Right cardiac atrium (tissue), 5 donors: ENCODE measurements around the gene AFAP1. TPM values are rescaled to one million over a fixed set of nuclear protein-coding genes. Genes with fewer than 3 reads are reported as not detected.

Experiments used
- ATAC-seq, 2 donors: fragments of 200-7000 bp; cut with Tn5 transposase; one replicate each; pipeline versions ENCODE4 v1.8.0 to v1.9.1; 2020; ENCODE audit warnings: moderate library complexity in 2 of 2, mild to moderate bottlenecking in 1 of 2
- DNase-seq, 3 donors: peaks; one replicate each; pipeline ENCODE4 v3.0.0-alpha.2; 2020
- H3K27ac ChIP-seq: one replicate; pipeline ENCODE4 v1.5.1; 2013; ENCODE audit warnings: mild to moderate bottlenecking, low read length, control low read depth, moderate library complexity
- H3K27me3 ChIP-seq: one replicate; pipeline ENCODE4 v1.6.1; 2013; ENCODE audit not compliant: control insufficient read depth, insufficient read depth
- H3K4me1 ChIP-seq: one replicate; pipeline ENCODE4 v1.6.1; 2013; ENCODE audit warnings: low read length; ENCODE audit not compliant: control insufficient read depth, insufficient read depth
- H3K4me3 ChIP-seq: one replicate; pipeline ENCODE4 v1.5.1; 2013; ENCODE audit warnings: low read length, control low read depth
- H3K9me3 ChIP-seq: one replicate; pipeline ENCODE4 v1.6.1; 2013; ENCODE audit warnings: low read length; ENCODE audit not compliant: control insufficient read depth
- WGBS: extraction: QIAGEN DNeasy Blood & Tissue Kit; methylation state at CpG from one replicate; pipeline ENCODE4 v1.1.7; 2013; 5-methylcytosine and 5-hydroxymethylcytosine counted together
- intact Hi-C, 4 donors: fragments of 100-400 bp; cut with DNase I; formaldehyde crosslinking; loops; one replicate each; pipeline versions ENCODE4 v1.11.0 to v1.14.0; 2022 to 2023
- polyA plus RNA-seq: library from polyadenylated mRNA; stranded (reverse); fragments of 200-250 nt; gene quantifications from one replicate; pipeline ENCODE4 v1.2.3, GENCODE V29; 2013
- total RNA-seq, 4 donors: library from RNA; stranded (reverse); fragmentation: NEBNext Ultra II Directional; extraction: Animal tissue kit (Norgen Biotek cat#: 25700); gene quantifications; one replicate each; pipeline ENCODE4 v1.2.1, GENCODE V29; 2021
- donor health status: healthy with polysubstance abuse.
- donor health status: DM: no; HTN: yes; CAD: no.
- donor health status: DM: no; HTN: no; CAD: no.
- donor health status: DM: no; HTN: yes; CAD: no; lungs with severe emphysema.
- donor health status: DM: yes; HTN: yes; CAD: no.

Gene AFAP1
- total and polyA plus RNA-seq, 5 donors, result 7.8 to 43.6 (median 25.4) TPM

DNA sequence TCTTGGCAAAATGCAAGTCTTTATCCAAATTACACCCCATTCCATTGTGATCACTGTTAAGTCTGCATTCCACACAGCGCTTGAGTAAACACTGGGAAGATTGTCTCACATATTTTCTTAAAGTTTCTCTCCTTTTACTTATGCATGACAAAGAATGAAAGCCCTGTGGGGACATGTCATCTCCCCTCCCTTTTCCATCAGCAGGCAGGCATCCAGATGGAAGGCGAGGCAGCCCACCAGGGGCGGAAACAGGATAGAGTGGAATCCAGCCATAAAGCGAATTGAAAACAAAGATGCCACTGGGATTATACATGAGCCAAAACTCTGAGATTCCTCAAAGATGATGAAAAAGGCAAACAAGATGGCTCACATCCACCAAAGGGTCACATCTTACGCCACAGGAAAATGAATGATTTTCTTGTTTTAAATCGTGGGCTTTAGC, 78.2 kb downstream of the AFAP1 start:
- intact Hi-C loops, result loop anchor here in 1 of 4 donors (10.0 kb wide), 1 partner anchor 57 kb away; no protein-coding TSS in a partner anchor
- DNase-seq, result peak; percentile 50 to 72 (median 72)
- 43% methylated on average over 6 of the region's 6 CpGs for WGBS
- Histone ChIP-seq H3K9me3 (no peaks in the 10 kb centered on the region), H3K4me3 (no peak overlapping the region), H3K27me3 (no peaks in the 10 kb centered on the region), H3K4me1 (peaks cover 17% of the 10 kb centered on the region), H3K27ac (no peak overlapping the region)
- peak; percentile 59 to 64 for ATAC-seq

DNA sequence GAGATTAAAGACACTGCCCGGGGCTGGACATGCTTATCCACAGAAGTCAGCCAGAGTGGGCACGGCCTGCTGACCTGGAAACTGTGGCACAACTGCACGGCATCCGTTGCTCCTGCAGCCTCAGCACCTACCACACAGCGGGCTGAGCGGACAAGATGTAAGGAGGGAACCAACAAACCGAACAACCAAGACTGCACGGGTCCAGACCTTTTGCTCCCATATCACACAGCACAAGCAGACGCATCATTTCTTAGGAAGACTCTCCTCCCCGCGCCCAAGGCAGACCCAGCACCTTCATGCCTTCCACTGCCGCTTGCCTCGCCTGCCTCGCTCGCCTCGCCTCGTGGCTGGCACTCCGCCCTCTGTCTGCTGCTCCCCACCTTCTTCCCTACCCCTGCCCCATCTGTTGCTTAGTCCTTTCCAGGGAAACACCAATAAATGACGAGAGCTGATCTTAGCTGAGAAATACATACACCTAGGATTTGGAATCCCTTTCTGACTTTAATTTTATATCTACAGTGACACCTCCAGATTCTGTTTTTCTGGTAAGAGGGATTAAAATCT, 79.0 kb downstream of the AFAP1 start:
- intact Hi-C loops, result loop anchor here in 1 of 4 donors (10.0 kb wide), 1 partner anchor 56 kb away; no protein-coding TSS in a partner anchor
- no peak overlapping the region for H3K27ac ChIP-seq
- no peaks in the 10 kb centered on the region for H3K9me3 ChIP-seq
- DNase-seq, result no peak
- peaks cover 17% of the 10 kb centered on the region for H3K4me1 ChIP-seq
- H3K27me3 ChIP-seq, result no peaks in the 10 kb centered on the region
- no peak for ATAC-seq
- H3K4me3 ChIP-seq, result no peak overlapping the region
- WGBS, result 90% methylated on average over 19 of the region's 19 CpGs

DNA sequence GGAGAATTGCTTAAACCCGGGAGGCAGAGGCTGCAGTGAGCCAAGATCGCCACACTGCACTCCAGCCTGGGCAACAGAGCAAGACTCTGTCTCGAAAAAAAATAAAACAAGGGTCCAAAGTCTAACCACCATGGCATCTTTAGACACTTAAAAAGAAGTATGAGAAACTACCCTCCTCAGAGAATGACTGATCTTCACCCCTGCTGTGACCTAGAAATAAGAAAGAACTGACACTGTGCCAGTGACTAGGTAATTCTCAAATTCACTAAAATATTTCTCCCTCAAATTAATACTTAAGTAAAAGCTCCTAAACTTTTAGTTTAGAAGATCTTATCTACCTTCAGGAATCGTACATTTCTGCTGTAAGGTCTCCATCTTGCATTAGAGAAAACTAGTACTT, 80.3 kb downstream of the AFAP1 start:
- intact Hi-C loops, result no loop called here
- no peak overlapping the region for H3K4me3 ChIP-seq
- DNase-seq (no peak), ATAC-seq (no peak)
- H3K27me3 ChIP-seq, result no peaks in the 10 kb centered on the region
- H3K4me1 ChIP-seq, result peaks cover 18% of the 10 kb centered on the region
- WGBS, result 89% methylated on average over 4 of the region's 4 CpGs
- H3K27ac ChIP-seq, result no peak overlapping the region
- no peaks in the 10 kb centered on the region for H3K9me3 ChIP-seq

DNA sequence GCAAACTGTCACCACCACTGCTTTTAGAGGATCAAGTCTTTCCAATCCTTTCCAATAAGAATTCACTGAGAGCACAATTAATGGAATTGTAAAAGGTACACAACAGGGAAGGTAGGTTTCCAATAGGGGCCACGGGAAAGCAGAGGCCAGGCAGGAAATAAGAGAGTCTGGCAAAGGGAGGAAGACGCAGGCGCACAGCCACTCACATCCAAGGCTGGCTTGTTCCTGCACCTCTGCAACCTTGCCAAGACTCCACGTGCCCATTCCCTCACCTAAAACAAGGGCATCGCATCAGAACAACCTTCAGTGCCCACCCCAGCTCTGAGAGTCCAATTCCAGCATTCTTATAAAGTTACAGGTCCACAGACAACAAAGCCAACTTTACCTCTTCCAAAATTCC, 81.2 kb downstream of the AFAP1 start:
- no peak for DNase-seq
- Histone ChIP-seq H3K27me3 (no peaks in the 10 kb centered on the region), H3K4me1 (peaks cover 21% of the 10 kb centered on the region), H3K27ac (no peak overlapping the region), H3K4me3 (no peak overlapping the region), H3K9me3 (no peaks in the 10 kb centered on the region)
- intact Hi-C loops, result no loop called here
- WGBS, result 58% methylated on average over 5 of the region's 5 CpGs
- ATAC-seq, result no peak

DNA sequence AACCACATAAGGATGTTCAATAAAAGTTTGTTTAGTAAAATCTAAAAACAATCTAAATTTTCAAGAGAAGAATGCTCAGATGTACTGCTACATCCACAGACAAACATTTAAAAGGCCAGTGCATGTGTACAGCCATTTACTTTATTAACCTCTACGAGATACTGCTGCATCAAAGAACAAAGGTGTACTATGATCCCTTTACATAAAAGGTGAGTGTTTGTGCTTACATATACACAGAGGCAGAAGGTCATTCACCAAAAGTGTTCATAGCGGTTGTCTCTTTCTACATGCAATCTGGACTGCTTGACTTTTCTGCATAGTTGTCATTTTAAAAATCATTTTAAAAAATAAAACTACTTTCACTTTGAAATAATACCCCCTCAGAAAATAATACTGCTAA, 81.7 kb downstream of the AFAP1 start:
- ATAC-seq, result no peak
- Histone ChIP-seq H3K9me3 (no peaks in the 10 kb centered on the region), H3K27ac (no peak overlapping the region), H3K4me3 (no peak overlapping the region), H3K27me3 (no peaks in the 10 kb centered on the region), H3K4me1 (peaks cover 21% of the 10 kb centered on the region)
- intact Hi-C loops, result no loop called here
- DNase-seq, result no peak
- WGBS, result 47% methylated on average over 2 of the region's 2 CpGs

DNA sequence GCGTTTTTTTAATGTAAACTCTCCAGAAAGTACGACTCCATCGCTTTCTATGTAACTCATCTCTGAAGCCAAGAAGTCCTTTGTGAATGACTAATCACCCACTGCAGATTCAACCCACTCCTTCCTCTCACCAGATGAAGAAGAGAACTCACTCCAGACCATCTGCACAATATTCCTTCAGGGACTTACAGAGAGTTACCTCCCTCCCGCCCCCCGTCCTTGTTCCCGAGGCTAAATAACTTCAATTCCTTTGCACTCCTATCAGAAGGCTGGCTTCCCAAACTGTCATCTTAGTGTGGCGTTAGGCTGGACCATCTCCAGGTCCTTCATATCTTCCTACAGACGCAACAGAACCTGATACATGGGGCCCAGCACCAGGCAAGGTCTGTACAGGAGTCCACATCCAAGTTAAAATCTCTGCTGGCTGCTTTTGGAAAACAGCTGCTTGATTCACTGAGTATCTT, 82.4 kb downstream of the AFAP1 start:
- peaks cover 17% of the 10 kb centered on the region for H3K4me1 ChIP-seq
- H3K9me3 ChIP-seq, result no peaks in the 10 kb centered on the region
- no peaks in the 10 kb centered on the region for H3K27me3 ChIP-seq
- peak; percentile 44 to 70 for ATAC-seq
- peak; percentile 53 to 80 (median 60) for DNase-seq
- H3K4me3 ChIP-seq, result no peak overlapping the region
- WGBS, result 21% methylated on average over 8 of the region's 8 CpGs
- peak overlapping the region; percentile 36 for H3K27ac ChIP-seq
- intact Hi-C loops, result no loop called here

DNA sequence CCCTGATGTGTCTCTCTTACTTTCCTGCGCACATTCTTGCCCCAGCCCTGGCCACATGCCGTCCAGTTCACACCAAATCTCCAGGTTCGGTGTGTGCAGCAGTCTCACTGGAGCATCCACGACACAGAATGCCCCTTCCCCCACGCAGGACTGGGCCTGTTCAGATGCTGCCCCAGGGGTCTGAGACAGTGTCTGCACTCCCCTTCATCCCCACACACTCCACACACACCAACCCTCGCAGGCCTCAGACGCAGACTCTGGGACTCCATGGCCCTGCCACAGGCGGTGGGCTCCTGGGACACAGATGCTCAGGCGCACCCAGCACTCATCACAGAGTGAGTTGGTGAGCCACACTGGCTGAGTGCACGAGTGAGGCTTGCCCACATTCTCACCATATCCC, 83.9 kb downstream of the AFAP1 start:
- Histone ChIP-seq H3K27ac (no peak overlapping the region), H3K27me3 (no peaks in the 10 kb centered on the region), H3K4me3 (no peak overlapping the region), H3K4me1 (peaks cover 16% of the 10 kb centered on the region), H3K9me3 (no peaks in the 10 kb centered on the region)
- no peak for DNase-seq
- WGBS, result 86% methylated on average over 10 of the region's 10 CpGs
- ATAC-seq, result no peak
- intact Hi-C loops, result no loop called here

DNA sequence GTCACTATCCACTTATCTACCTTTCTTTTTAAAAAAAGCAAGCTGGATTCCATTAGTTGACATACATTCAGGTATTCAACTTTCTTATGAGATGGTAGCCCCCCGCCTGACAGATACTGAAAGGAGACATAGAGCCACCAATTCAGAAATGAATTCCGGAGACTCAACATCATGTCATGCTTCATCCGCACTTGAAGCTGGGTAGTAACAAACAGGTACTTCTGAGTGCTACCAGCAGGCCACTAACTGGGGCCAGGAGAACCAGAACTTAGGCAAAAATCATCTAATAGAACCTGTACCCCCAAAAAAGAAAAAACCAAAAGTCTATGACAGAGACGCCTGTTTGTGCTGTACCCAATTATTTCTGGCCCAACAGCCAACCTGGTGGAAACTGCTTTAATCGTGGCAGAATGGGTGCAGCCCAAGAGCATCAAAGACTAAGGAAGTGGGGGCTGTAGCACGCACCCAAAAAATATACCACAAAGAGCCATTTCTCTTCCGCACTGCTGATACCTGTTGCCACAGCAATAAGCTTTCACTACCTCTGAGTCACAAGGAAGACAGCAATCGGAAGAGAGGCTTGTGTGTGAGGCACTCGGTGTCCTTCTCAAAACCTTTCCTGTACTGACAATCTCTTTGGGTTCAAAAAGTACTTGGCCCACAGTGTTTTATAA, 84.8 kb downstream of the AFAP1 start:
- no peak for ATAC-seq
- no peak overlapping the region for H3K4me3 ChIP-seq
- peaks cover 14% of the 10 kb centered on the region for H3K4me1 ChIP-seq
- intact Hi-C loops, result no loop called here
- DNase-seq, result no peak
- no peak overlapping the region for H3K27ac ChIP-seq
- H3K9me3 ChIP-seq, result no peaks in the 10 kb centered on the region
- 77% methylated on average over 9 of the region's 9 CpGs for WGBS
- H3K27me3 ChIP-seq, result no peaks in the 10 kb centered on the region

DNA sequence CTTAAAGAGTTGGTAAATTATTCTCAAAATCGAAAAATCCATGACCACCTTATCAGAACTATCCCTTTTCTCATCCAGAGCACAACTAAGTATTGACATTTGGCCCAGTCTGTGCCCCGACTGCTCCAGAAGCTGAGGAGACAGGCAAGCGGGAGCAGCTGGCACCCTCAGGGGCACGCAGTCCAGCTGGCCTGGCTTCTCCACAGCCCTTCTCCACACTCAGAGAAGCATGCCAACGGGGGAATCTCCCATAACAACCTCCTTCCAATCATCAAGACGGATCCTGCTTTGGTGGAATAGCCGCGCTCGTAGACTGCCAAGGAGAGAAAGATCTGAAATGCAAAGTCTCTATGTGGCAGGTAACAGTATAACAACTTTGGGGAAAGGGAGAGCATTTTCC, 85.4 kb downstream of the AFAP1 start:
- 69% methylated on average over 9 of the region's 9 CpGs for WGBS
- no peaks in the 10 kb centered on the region for H3K9me3 ChIP-seq
- H3K4me1 ChIP-seq, result peaks cover 14% of the 10 kb centered on the region
- no peak overlapping the region for H3K27ac ChIP-seq
- ATAC-seq (no peak), DNase-seq (peak in 2 of 3 donors; percentile 47 to 59)
- intact Hi-C loops, result no loop called here
- H3K4me3 ChIP-seq, result no peak overlapping the region
- no peaks in the 10 kb centered on the region for H3K27me3 ChIP-seq

DNA sequence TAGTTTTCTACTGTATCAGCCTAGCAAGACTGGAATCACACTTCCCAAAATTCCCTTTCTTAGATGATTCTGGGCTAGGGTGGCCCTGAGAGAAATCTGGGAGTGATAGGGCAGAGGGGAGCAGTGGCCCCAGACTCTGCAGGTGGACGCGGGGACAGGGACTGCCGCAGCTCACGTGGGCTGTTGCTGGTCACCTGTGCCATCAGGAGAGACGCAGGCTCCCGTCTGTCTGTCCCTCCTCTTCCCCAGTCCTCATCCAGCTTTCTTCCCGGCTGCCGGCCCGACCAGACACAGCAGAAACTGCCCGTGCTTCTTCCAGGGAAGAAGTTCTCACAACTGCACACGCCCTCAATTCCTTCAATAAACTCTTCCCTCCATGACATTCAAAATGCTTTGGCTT, 86.4 kb downstream of the AFAP1 start:
- Histone ChIP-seq H3K27me3 (no peaks in the 10 kb centered on the region), H3K4me1 (peaks cover 10% of the 10 kb centered on the region), H3K27ac (no peak overlapping the region), H3K4me3 (no peak overlapping the region), H3K9me3 (no peaks in the 10 kb centered on the region)
- WGBS, result 96% methylated on average over 11 of the region's 11 CpGs
- intact Hi-C loops, result no loop called here
- DNase-seq (no peak), ATAC-seq (peak in 1 of 2 donors; percentile 9)

DNA sequence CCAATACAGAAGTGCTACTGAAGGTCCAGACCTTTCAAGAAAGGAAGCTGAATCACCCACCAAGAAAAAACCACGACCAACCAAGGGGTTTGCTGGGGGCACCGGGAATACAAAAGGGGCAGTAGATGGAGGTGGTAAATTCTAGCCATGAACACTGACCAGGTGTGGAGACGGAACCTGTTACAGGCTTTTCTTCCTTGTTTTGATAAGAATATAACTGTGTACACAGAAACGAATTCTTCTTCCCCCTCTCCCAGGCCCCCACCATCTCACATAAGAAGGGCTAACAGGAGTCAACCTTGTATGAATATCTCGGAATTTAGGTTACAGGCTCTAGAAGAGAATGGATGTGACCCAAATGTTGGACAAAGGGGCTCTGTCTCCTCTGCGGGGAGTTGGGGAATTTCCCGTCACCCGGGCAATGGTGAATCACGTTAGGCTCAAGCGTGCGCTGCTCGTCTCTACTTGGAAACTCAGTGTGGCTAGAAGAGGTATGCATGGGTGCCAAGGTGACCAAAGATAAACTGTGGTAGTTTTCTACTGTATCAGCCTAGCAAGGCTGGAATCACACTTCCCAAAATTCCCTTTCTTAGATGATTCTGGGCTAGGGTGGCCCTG, 87.0 kb downstream of the AFAP1 start:
- WGBS, result 60% methylated on average over 12 of the region's 12 CpGs
- DNase-seq, result peak; percentile 66 to 70 (median 68)
- intact Hi-C loops, result no loop called here
- Histone ChIP-seq H3K4me1 (peaks cover 10% of the 10 kb centered on the region), H3K9me3 (no peaks in the 10 kb centered on the region), H3K27ac (no peak overlapping the region), H3K4me3 (no peak overlapping the region), H3K27me3 (no peaks in the 10 kb centered on the region)
- ATAC-seq, result peak; percentile 36 to 57
